OCI-LY7 (cell line): ENCODE results near the gene ZNF280A. TPM values are rescaled to one million over a fixed set of nuclear protein-coding genes. Genes with fewer than 3 reads are reported as not detected.

Experiments used
- BruUV-seq: library from RNA; stranded (reverse); fragments of 400-500 nt; replicated peaks from 2 replicates; lab custom pipeline; 2021; lab: Mats Ljungman, UMichigan
- CTCF ChIA-PET: fragments of 300-600 bp; sonication (Branson Sonifier 250); formaldehyde crosslinking; loops from one replicate; lab custom pipeline; 2022; ENCODE audit warnings: antibody characterized with exemption; ENCODE audit not compliant: unreplicated experiment; lab: Charles Lee
- POLR2A ChIA-PET: fragments of 300-600 bp; sonication (Branson Sonifier 250); formaldehyde crosslinking; loops from one replicate; lab custom pipeline; 2022; ENCODE audit warnings: antibody characterized with exemption; lab: Charles Lee
- DNase-seq: peaks from one replicate; pipeline ENCODE4 v3.0.0-alpha.2; 2015; ENCODE audit warnings: low spot score
- H2AFZ ChIP-seq: fragments of 200-600 bp; sonication (generic), shearing (Covaris generic); 2 replicates; pipeline ENCODE4 v1.6.1; 2014; ENCODE audit warnings: mild to moderate bottlenecking, antibody characterized with exemption, low read length, moderate library complexity
- H3K27ac ChIP-seq: fragments of 200-600 bp; sonication (generic); 2 replicates; pipeline ENCODE4 v1.5.1; 2014; ENCODE audit warnings: mixed run types, low read depth, mild to moderate bottlenecking, moderate library complexity, low read length, inconsistent platforms; ENCODE audit not compliant: poor library complexity, severe bottlenecking
- H3K36me3 ChIP-seq: fragments of 200-600 bp; sonication (generic); 2 replicates; pipeline ENCODE4 v1.6.1; 2014; ENCODE audit warnings: mild to moderate bottlenecking, antibody characterized with exemption, low read length, moderate library complexity, mixed read lengths; ENCODE audit not compliant: insufficient read depth
- H3K4me1 ChIP-seq: fragments of 200-600 bp; sonication (generic); 2 replicates; pipeline ENCODE4 v1.5.1; 2014; ENCODE audit warnings: mild to moderate bottlenecking, low read length; ENCODE audit not compliant: insufficient read depth, poor library complexity, severe bottlenecking
- H3K4me2 ChIP-seq: fragments of 200-600 bp; sonication (generic); 2 replicates; pipeline ENCODE4 v1.6.1; 2014; ENCODE audit warnings: mild to moderate bottlenecking, low read length
- H3K4me3 ChIP-seq: fragments of 200-600 bp; sonication (generic); 2 replicates; pipeline ENCODE4 v1.5.1; 2014; ENCODE audit warnings: mild to moderate bottlenecking, low read depth, low read length; ENCODE audit not compliant: poor library complexity, severe bottlenecking
- H3K79me2 ChIP-seq: fragments of 200-600 bp; sonication (generic); 2 replicates; pipeline ENCODE4 v1.6.1; 2016; ENCODE audit warnings: low read depth, mild to moderate bottlenecking, low read length, moderate library complexity, mixed read lengths; ENCODE audit not compliant: insufficient read depth
- H3K9me2 ChIP-seq: fragments of 200-600 bp; sonication (generic); 2 replicates; pipeline ENCODE4 v1.6.1; 2016; ENCODE audit warnings: mild to moderate bottlenecking, low read length, mixed read lengths; ENCODE audit not compliant: insufficient read depth
- H3K9me3 ChIP-seq: fragments of 200-600 bp; sonication (generic); 2 replicates; pipeline ENCODE4 v1.6.1; 2014; ENCODE audit warnings: mild to moderate bottlenecking, mixed run types, low read length, mixed read lengths
- H4K20me1 ChIP-seq: fragments of 200-600 bp; sonication (generic); 2 replicates; pipeline ENCODE4 v1.6.1; 2014; ENCODE audit warnings: mild to moderate bottlenecking, antibody characterized with exemption, low read length, moderate library complexity, mixed read lengths; ENCODE audit not compliant: insufficient read depth
- CTCF ChIP-seq: fragments of 200-600 bp; sonication (generic); conservative IDR thresholded peaks from 2 replicates; pipeline ENCODE4 v1.5.1; 2014; ENCODE audit warnings: mild to moderate bottlenecking, antibody characterized with exemption, low read length, moderate library complexity, mixed read lengths
- EZH2phosphoT487 ChIP-seq: fragments of 200-600 bp; sonication (generic); IDR thresholded peaks from 2 replicates; pipeline ENCODE4 v1.6.1; 2018; ENCODE audit warnings: low read depth, borderline replicate concordance, mild to moderate bottlenecking, mixed run types, antibody characterized with exemption, low read length, moderate library complexity, mixed read lengths
- intact Hi-C: fragments of 100-400 bp; cut with micrococcal nuclease; formaldehyde crosslinking; loops from one replicate; pipeline ENCODE4 v1.10.0; 2022; ENCODE audit not compliant: unreplicated experiment
- total RNA-seq, 2 experiments: library from RNA; depleted of rRNA in 1 of 2; stranded (reverse); fragments of >200 nt in 1 of 2; shearing (Covaris generic) in 1 of 2; gene quantifications; 2 replicates each; pipeline ENCODE4 v1.2.3, GENCODE V29; 2014 to 2022

ZNF280A gene
- total RNA-seq, 2 experiments from 2014 or later = not detected

- Histone ChIP-seq H3K9me3 (peaks cover 11% of the 10 kb centered on the region; the same call in 1 of the 2 replicates), H2AFZ (peak within 1 kb of the TSS; percentile 62), H3K4me2 (peak within 1 kb of the TSS; percentile 83), H3K4me1 (peaks cover 4% of the 10 kb centered on the region), H3K27ac (no peak within 1 kb of the TSS), H3K9me2 (no peaks in the 10 kb centered on the region), H3K79me2 (peaks cover 7% of the 10 kb centered on the region; the same call in 1 of the 2 replicates), H3K36me3 (peaks cover 36% of the 10 kb centered on the region), H3K4me3 (peak within 1 kb of the TSS; percentile 77), H4K20me1 (no peaks in the 10 kb centered on the region)
- TF ChIP-seq EZH2phosphoT487 (no peak), CTCF (peak; percentile 82)
- intact Hi-C loops = loop anchor here (10.0 kb wide), 1 partner anchor 774 kb away; the partner anchor contains the start of gene YPEL1
- DNase-seq = peak; percentile 94
- POLR2A ChIA-PET = interaction anchor here (0.7 to 1.2 kb wide), 3 partner anchors 12 to 55 kb away, joined by 3 to 6 read pairs (median 4); partner anchors contain the start of gene ZNF280A
- CTCF ChIA-PET = no interaction called here
- no TSS peak for BruUV-seq
These were observed 11.5 kb downstream of the ZNF280A start, which contains the start of gene ZNF280B for GRCh38 chr22:22508274-22509176. TSS of gene ZNF280B (minus strand) at chr22:22508742. CDS start at chr22:22489398, 19,344 bp downstream.

- Histone ChIP-seq H2AFZ (peak overlapping the region; percentile 58), H3K36me3 (peaks cover 43% of the 10 kb centered on the region), H3K4me1 (peaks cover 4% of the 10 kb centered on the region), H3K4me3 (peak overlapping the region; percentile 77), H4K20me1 (no peaks in the 10 kb centered on the region), H3K79me2 (peaks cover 7% of the 10 kb centered on the region; the same call in 1 of the 2 replicates), H3K9me3 (peaks cover 11% of the 10 kb centered on the region; the same call in 1 of the 2 replicates), H3K27ac (no peak overlapping the region), H3K9me2 (no peaks in the 10 kb centered on the region), H3K4me2 (peak overlapping the region; percentile 83)
- no TSS peak for BruUV-seq
- CTCF ChIA-PET = interaction anchor here (0.7 kb wide), 1 partner anchor 85 kb away, joined by 3 read pairs; no protein-coding TSS in a partner anchor
- intact Hi-C loops = loop anchor here (10.0 kb wide), 1 partner anchor 773 kb away; the partner anchor contains the start of gene YPEL1
- peak; percentile 27 for DNase-seq
- TF ChIP-seq CTCF (no peak), EZH2phosphoT487 (no peak)
- POLR2A ChIA-PET = no interaction called here
These were observed 12.3 kb downstream of the ZNF280A start for GRCh38 chr22:22507743-22508273.
